ENCODE measurements around the gene HEMK1.

HEMK1 gene

DNA sequence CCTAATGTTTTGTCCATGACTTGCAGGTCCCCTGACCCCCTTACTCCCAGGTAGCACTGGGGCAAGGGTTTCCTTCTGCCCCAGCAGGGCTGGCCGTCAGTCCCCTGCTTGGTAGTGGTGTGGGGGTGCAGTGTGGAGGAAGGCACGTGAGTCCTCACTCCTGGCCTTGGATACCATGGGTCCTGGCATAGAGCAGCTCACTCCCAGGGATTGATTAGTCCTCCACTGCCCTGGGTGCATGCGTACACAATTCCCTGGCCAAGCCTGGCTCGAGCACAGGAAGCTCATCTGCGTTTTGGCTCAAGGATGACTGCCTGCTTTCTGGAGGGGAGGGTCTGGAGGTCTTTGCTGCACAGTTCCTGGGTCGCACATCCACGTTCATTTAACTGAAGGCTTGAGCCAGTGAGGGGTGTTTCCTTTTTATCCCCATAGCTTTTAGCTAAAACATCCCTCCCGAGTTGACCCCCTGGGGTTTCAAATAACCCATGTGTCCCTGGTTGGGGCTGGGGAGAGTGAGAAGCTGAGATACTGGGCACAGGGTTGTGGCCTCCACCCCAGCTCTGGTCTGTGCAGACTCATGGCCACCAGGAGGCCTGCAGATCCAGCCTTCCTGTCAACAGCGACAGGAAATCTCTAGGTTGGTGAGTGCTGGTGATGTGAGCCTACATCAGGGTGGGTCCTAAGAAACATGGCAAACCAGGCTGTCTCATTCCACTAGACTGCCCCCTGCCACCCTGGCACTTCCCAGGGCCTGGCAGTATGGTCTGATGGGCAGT is 11.5 kb downstream of the HEMK1 start:
- H3K4me3 ChIP-seq (ENCODE audit: low read depth, low read length) = no peak overlapping the region
- TF ChIP-seq CTCF (IDR thresholded peaks at IDR 0.05; ENCODE audit: low read depth, low read length) = no peak

- TF ChIP-seq CTCF (IDR thresholded peaks at IDR 0.05; ENCODE audit: low read depth, low read length) = no peak
- no peak overlapping the region for H3K4me3 ChIP-seq (ENCODE audit: low read depth, low read length)
Observed at GRCh38 chr3:50581459-50581842, 12.1 kb downstream of the HEMK1 start.

DNA sequence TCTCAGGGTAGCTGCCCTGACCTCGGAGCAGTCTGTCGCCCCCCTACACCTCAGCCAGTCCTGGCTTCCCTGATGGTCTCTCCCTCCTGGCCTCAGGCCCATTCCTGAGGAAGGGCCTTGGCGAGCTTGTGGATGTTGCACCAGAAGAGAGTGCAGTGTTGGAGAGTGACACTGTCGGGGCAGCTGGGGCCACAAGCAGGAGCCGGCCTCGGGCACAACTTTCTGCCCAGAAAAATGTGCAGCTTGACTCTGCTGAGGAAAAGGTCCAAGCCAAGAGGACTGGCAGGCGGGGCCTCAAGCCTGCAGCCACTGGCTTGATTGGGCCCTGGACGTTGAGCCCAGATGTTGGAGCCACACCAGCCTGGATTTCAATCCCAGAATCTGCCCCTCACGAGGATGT is 12.8 kb downstream of the HEMK1 start:
- TF ChIP-seq CTCF (IDR thresholded peaks at IDR 0.05; ENCODE audit: low read depth, low read length) = no peak
- no peak overlapping the region for H3K4me3 ChIP-seq (ENCODE audit: low read depth, low read length)

GRCh38 chr3:50583897-50584296 is 14.6 kb downstream of the HEMK1 start:
- no peak for TF ChIP-seq CTCF (IDR thresholded peaks at IDR 0.05; ENCODE audit: low read depth, low read length)
- no peak overlapping the region for H3K4me3 ChIP-seq (ENCODE audit: low read depth, low read length)

DNA sequence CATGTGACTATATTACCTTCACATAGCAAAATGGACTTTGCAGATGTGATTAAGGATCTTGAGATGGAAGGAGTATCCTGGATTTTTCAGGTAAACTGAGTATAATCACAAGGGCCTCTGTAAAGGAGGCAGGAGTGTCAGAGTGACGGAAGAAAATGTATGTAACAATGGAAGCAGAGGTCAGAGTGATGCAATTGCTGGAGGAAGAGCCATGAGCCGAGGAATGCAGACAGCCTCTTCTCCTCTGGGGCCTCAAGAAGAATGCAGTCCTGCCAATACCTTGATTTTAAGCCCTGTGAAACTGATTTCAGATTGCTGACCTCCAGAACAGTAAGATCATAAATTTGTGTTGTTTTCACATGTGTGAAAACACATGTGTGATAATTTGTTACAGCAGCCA is 15.1 kb downstream of the HEMK1 start:
- TF ChIP-seq CTCF (IDR thresholded peaks at IDR 0.05; ENCODE audit: low read depth, low read length) = no peak

DNA sequence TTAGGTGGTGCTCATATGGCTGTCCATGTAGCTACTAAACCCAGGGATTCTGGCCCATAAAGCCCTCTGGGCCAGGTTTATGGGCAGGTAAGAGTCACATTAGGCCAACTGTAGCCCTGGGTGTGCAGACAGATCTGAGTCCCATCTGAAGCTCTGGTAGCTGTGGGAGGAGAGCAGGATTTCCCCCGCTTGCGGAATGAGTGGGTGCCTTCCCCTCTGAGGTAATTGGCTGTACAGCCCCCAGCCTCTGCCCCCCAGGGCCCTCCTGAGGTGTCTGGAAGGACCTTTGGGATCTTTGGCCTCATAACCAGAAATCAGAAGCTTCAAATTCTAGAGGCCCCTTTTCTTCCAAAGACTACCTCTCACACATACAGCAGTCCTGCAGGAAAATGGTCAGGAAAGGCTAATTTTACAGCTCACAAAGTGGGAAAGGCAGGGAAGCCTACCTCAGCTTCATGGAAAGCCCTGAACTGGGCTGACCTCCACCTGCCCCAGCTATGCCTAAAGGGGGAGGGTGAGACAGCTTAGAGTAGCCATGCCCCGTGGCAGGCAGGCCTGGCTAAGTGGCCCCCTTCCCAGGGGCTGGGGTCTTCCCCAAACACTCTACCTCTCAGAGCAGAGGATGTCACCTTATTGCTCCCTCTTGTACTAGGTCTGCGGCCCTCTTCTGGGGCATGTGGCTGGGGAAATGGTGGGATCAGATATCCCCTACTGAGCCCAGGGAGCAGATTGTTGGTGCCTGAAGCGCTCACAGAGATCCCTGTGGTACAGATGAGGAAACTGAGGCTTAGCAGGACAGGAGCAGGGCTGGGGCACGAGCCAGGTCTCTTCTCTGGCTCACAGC is 16.8 kb downstream of the HEMK1 start:
- H3K4me3 ChIP-seq (ENCODE audit: low read depth, low read length) = no peak overlapping the region
- no peak for TF ChIP-seq CTCF (IDR thresholded peaks at IDR 0.05; ENCODE audit: low read depth, low read length)

More for the DNA sequence above, 15.1 kb downstream of the HEMK1 start:
- no peak overlapping the region for H3K4me3 ChIP-seq (ENCODE audit: low read depth, low read length)

DNA sequence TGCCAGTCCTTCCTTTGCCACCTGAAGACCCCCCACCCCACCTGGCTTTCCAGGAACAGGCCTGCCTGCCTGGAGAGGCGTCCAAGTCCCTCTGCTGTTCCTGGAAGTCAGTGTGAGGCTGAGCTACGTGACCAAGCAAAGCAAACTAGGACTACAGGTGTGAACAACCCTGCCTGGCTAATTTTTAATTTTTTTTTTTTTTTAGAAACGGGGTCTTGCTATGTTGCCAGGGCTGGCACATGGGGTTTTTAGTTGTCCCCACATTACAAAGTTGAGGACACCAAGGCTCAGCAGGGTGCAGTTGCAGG is 17.4 kb downstream of the HEMK1 start:
- H3K4me3 ChIP-seq (ENCODE audit: low read depth, low read length) = no peak overlapping the region
- no peak for TF ChIP-seq CTCF (IDR thresholded peaks at IDR 0.05; ENCODE audit: low read depth, low read length)

Data from WI38 (cell line).